DMS114 treated with DMSO at 0.1 percent for 48 hours (cell line): Measurements from ENCODE around the gene MRPL32.

ENCODE experiments used
- DNase-seq: peaks from one replicate; lab custom pipeline; 2025; ENCODE audit not compliant: unreplicated experiment; lab: John Stamatoyannopoulos, UW

The MRPL32 gene

GRCh38 chr7:42964293-42964692 is 32.1 kb downstream of the MRPL32 start:
- DNase-seq, result no peak

GRCh38 chr7:42964849-42965805 is 33.0 kb downstream of the MRPL32 start:
- DNase-seq, result no peak

- no peak for DNase-seq
Measured at GRCh38 chr7:42967391-42967790, 35.2 kb downstream of the MRPL32 start.

GRCh38 chr7:42972699-42973500 is 40.7 kb downstream of the MRPL32 start:
- DNase-seq, result no peak

- no peak for DNase-seq
Measured at GRCh38 chr7:42976371-42976770, 44.2 kb downstream of the MRPL32 start.

GRCh38 chr7:42978496-42978895 is 46.3 kb downstream of the MRPL32 start:
- DNase-seq, result no peak

GRCh38 chr7:42980084-42980483 is 47.9 kb downstream of the MRPL32 start:
- DNase-seq, result no peak

GRCh38 chr7:42980514-42980913 is 48.3 kb downstream of the MRPL32 start:
- DNase-seq, result no peak

- DNase-seq, result no peak
Measured at GRCh38 chr7:42981601-42982000, 49.4 kb downstream of the MRPL32 start.

GRCh38 chr7:42982604-42983115 is 50.5 kb downstream of the MRPL32 start:
- DNase-seq, result no peak

GRCh38 chr7:42984137-42984536 is 52.0 kb downstream of the MRPL32 start:
- DNase-seq, result no peak

GRCh38 chr7:42986213-42986612 is 54.0 kb downstream of the MRPL32 start:
- no peak for DNase-seq

GRCh38 chr7:42986781-42987248 is 54.6 kb downstream of the MRPL32 start:
- no peak for DNase-seq
